HepG2 (cell line): ENCODE results near the gene MRPS7.

Source experiments
- BHLHE40 ChIP-seq: IDR thresholded peaks from 2 replicates; pipeline ENCODE4 v1.6.1; 2011; ENCODE audit warnings: low read length, improper control_type of control experiment
- CEBPB ChIP-seq: IDR thresholded peaks from 2 replicates; pipeline ENCODE4 v1.6.1; 2011; ENCODE audit warnings: low read depth, low read length, improper control_type of control experiment, borderline replicate concordance
- FIP1L1 ChIP-seq: fragments of 200-400 bp; formaldehyde crosslinking; IDR thresholded peaks from 2 replicates; pipeline ENCODE4 v1.6.1; 2018; ENCODE audit warnings: low read depth, mild to moderate bottlenecking, low read length, moderate library complexity, borderline replicate concordance; ENCODE audit not compliant: insufficient read depth
- KDM3A ChIP-seq: IDR thresholded peaks from 2 replicates; pipeline ENCODE4 v1.6.1; 2018; ENCODE audit warnings: low read depth, missing compliant biosample characterization
- PHB2 ChIP-seq: fragments of 450-650 bp; IDR thresholded peaks from 2 replicates; pipeline ENCODE4 v1.6.1; 2018; ENCODE audit not compliant: partially characterized antibody
- POLR2AphosphoS5 ChIP-seq: IDR thresholded peaks from 2 replicates; pipeline ENCODE4 v1.6.1; 2012; ENCODE audit warnings: low read depth, low read length
- SALL2 ChIP-seq: sonication (generic); formaldehyde crosslinking; IDR thresholded peaks from 2 replicates; pipeline ENCODE4 v1.8.1; 2023; ENCODE audit warnings: mild to moderate bottlenecking, missing genetic modification reagents, inconsistent platforms
- SIX4 ChIP-seq: sonication (generic); formaldehyde crosslinking; IDR thresholded peaks from 2 replicates; pipeline ENCODE4 v1.4.0; 2020; ENCODE audit warnings: missing genetic modification reagents
- SUZ12 ChIP-seq: fragments of 150-350 bp; IDR thresholded peaks from 2 replicates; pipeline ENCODE4 v1.6.1; 2014; ENCODE audit warnings: low read depth, low read length
- YY1 ChIP-seq: IDR thresholded peaks from 2 replicates; pipeline ENCODE4 v1.6.1; 2011; ENCODE audit warnings: low read length, low read depth, moderate library complexity, mild to moderate bottlenecking; ENCODE audit not compliant: insufficient read depth, insufficient replicate concordance
- ZNF567 ChIP-seq: sonication (generic); formaldehyde crosslinking; IDR thresholded peaks from 2 replicates; pipeline ENCODE4 v1.8.1; 2023; ENCODE audit warnings: mild to moderate bottlenecking, missing genetic modification reagents, borderline replicate concordance
- TF ChIP-seq, protein P1 (sequence below): IDR thresholded peaks from 2 replicates; pipeline ENCODE4 v1.6.1; 2016; ENCODE audit warnings: low read depth, missing genetic modification reagents, missing compliant biosample characterization
- TF ChIP-seq, protein P2 (sequence below): sonication (generic); formaldehyde crosslinking; IDR thresholded peaks from 2 replicates; pipeline ENCODE4 v1.8.0; 2022; ENCODE audit warnings: mild to moderate bottlenecking, missing genetic modification reagents

DNA sequence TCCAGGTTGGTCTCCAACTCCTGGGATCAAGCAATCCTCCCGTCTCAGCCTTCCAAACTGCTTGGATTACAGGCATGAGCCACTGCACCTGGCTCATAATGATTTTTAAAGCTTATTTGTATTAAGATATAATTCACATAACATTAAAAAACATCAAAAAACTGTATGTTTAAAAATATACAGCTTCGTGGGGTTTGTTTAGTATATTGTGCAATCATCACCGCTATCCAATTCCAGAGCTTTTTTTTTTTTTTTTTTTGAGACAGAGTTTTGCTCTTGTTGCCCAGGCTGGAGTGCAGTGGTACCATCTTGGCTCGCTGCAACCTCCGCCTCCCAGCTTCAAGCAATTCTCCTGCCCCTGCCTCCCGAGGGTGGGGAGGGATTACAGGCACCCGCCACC, 38.6 kb downstream of the MRPS7 start:
- no peak for TF ChIP-seq PHB2
- TF ChIP-seq KDM3A (CRISPR knock-in tag) = no peak
- peak; percentile 74; the same call in 1 of the 2 replicates for TF ChIP-seq CEBPB
- TF ChIP-seq ZNF567 (CRISPR knock-in tag) = no peak
- TF ChIP-seq POLR2AphosphoS5 = no peak
- no peak for TF ChIP-seq SALL2 (CRISPR knock-in tag)
- no peak for TF ChIP-seq FIP1L1
- no peak for TF ChIP-seq SIX4 (CRISPR knock-in tag)
- no peak for TF ChIP-seq BHLHE40
- no peak for TF ChIP-seq YY1
- TF ChIP-seq, protein P1, sequence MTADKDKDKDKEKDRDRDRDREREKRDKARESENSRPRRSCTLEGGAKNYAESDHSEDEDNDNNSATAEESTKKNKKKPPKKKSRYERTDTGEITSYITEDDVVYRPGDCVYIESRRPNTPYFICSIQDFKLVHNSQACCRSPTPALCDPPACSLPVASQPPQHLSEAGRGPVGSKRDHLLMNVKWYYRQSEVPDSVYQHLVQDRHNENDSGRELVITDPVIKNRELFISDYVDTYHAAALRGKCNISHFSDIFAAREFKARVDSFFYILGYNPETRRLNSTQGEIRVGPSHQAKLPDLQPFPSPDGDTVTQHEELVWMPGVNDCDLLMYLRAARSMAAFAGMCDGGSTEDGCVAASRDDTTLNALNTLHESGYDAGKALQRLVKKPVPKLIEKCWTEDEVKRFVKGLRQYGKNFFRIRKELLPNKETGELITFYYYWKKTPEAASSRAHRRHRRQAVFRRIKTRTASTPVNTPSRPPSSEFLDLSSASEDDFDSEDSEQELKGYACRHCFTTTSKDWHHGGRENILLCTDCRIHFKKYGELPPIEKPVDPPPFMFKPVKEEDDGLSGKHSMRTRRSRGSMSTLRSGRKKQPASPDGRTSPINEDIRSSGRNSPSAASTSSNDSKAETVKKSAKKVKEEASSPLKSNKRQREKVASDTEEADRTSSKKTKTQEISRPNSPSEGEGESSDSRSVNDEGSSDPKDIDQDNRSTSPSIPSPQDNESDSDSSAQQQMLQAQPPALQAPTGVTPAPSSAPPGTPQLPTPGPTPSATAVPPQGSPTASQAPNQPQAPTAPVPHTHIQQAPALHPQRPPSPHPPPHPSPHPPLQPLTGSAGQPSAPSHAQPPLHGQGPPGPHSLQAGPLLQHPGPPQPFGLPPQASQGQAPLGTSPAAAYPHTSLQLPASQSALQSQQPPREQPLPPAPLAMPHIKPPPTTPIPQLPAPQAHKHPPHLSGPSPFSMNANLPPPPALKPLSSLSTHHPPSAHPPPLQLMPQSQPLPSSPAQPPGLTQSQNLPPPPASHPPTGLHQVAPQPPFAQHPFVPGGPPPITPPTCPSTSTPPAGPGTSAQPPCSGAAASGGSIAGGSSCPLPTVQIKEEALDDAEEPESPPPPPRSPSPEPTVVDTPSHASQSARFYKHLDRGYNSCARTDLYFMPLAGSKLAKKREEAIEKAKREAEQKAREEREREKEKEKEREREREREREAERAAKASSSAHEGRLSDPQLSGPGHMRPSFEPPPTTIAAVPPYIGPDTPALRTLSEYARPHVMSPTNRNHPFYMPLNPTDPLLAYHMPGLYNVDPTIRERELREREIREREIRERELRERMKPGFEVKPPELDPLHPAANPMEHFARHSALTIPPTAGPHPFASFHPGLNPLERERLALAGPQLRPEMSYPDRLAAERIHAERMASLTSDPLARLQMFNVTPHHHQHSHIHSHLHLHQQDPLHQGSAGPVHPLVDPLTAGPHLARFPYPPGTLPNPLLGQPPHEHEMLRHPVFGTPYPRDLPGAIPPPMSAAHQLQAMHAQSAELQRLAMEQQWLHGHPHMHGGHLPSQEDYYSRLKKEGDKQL = no peak
- TF ChIP-seq, protein P2, sequence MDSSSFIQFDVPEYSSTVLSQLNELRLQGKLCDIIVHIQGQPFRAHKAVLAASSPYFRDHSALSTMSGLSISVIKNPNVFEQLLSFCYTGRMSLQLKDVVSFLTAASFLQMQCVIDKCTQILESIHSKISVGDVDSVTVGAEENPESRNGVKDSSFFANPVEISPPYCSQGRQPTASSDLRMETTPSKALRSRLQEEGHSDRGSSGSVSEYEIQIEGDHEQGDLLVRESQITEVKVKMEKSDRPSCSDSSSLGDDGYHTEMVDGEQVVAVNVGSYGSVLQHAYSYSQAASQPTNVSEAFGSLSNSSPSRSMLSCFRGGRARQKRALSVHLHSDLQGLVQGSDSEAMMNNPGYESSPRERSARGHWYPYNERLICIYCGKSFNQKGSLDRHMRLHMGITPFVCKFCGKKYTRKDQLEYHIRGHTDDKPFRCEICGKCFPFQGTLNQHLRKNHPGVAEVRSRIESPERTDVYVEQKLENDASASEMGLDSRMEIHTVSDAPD (CRISPR knock-in tag) = no peak
- TF ChIP-seq SUZ12 = no peak
